H1 (cell line): ENCODE data around the gene TCF25. TPM values are rescaled to one million over a fixed set of nuclear protein-coding genes. Genes with fewer than 3 reads are reported as not detected.

Source experiments
- CTCF ChIA-PET: fragments of 300-600 bp; sonication (Branson Sonifier 250); formaldehyde crosslinking; loops from one replicate; lab custom pipeline; 2021; ENCODE audit not compliant: partially characterized antibody; lab: Charles Lee
- POLR2A ChIA-PET: fragments of 300-600 bp; sonication (Branson Sonifier 250); formaldehyde crosslinking; loops from one replicate; lab custom pipeline; 2021; ENCODE audit warnings: inconsistent platforms; ENCODE audit not compliant: partially characterized antibody; lab: Charles Lee
- DNase-seq, 2 experiments: peaks; one replicate each; pipeline versions ENCODE4 v3.0.0 to v3.0.0-alpha.2; 2010 to 2022; ENCODE audit warnings: low spot score in 2 of 2, low read depth in 1 of 2, mixed read lengths in 1 of 2
- FAIRE-seq: peaks from 2 replicates; lab custom pipeline; 2011; peaks lifted over from hg19 to GRCh38; lab: Jason Lieb, UNC
- H2AFZ ChIP-seq: 2 replicates; pipeline ENCODE4 v1.8.1; 2012; ENCODE audit warnings: low read length, inconsistent platforms
- H2AK5ac ChIP-seq: 2 replicates; pipeline ENCODE4 v1.6.1; 2013; ENCODE audit warnings: low read depth, low read length
- H2BK120ac ChIP-seq: replicated peaks from 2 replicates; pipeline ENCODE3; 2013; ENCODE audit warnings: low read depth, low read length, inconsistent platforms
- H2BK12ac ChIP-seq: 2 replicates; pipeline ENCODE4 v1.6.1; 2013; ENCODE audit warnings: low read depth, low read length
- H2BK15ac ChIP-seq: 2 replicates; pipeline ENCODE4 v1.6.1; 2013; ENCODE audit warnings: low read length
- H2BK20ac ChIP-seq: 2 replicates; pipeline ENCODE4 v1.6.1; 2013; ENCODE audit warnings: low read length
- H2BK5ac ChIP-seq: 2 replicates; pipeline ENCODE4 v1.6.1; 2013; ENCODE audit warnings: low read depth, low read length
- H3K14ac ChIP-seq: 2 replicates; pipeline ENCODE4 v1.6.1; 2013; ENCODE audit warnings: inconsistent platforms; ENCODE audit not compliant: insufficient read length
- H3K18ac ChIP-seq: 2 replicates; pipeline ENCODE4 v1.6.1; 2013; ENCODE audit warnings: low read length; ENCODE audit errors: extremely low read depth
- H3K23ac ChIP-seq: 2 replicates; pipeline ENCODE4 v1.6.1; 2013; ENCODE audit warnings: inconsistent platforms; ENCODE audit not compliant: insufficient read length
- H3K23me2 ChIP-seq: 2 replicates; pipeline ENCODE4 v1.6.1; 2013; ENCODE audit warnings: low read depth, low read length
- H3K27ac ChIP-seq: 2 replicates; pipeline ENCODE4 v1.6.1; 2011; ENCODE audit warnings: low read depth, low read length, inconsistent platforms
- H3K27me3 ChIP-seq, 4 experiments: replicated peaks in 1 of 4; 1 replicate in 1 of 4; 2 replicates in 3 of 4; pipeline versions ENCODE4 v1.6.1 to v1.8.1; 2011 to 2013; ENCODE audit warnings: low read length in 3 of 4, mild to moderate bottlenecking in 3 of 4, inconsistent platforms in 2 of 4, mixed read lengths in 2 of 4, moderate library complexity in 1 of 4; ENCODE audit not compliant: control insufficient read depth in 3 of 4, insufficient read depth in 3 of 4; ENCODE audit errors: extremely low read depth in 1 of 4
- H3K36me3 ChIP-seq, 4 experiments: 2 replicates each; pipeline versions ENCODE4 v1.6.1 to v1.8.1; 2011 to 2013; ENCODE audit warnings: mild to moderate bottlenecking in 4 of 4, low read length in 3 of 4, moderate library complexity in 2 of 4, control low read depth in 1 of 4, inconsistent platforms in 1 of 4; ENCODE audit not compliant: insufficient read depth in 4 of 4, control insufficient read depth in 2 of 4
- H3K4ac ChIP-seq: replicated peaks from 2 replicates; pipeline ENCODE3; 2013; ENCODE audit warnings: low read length, low read depth, mixed read lengths, inconsistent platforms; ENCODE audit not compliant: insufficient read length
- H3K4me1 ChIP-seq, 4 experiments: replicated peaks in 1 of 4; 1 replicate in 1 of 4; 2 replicates in 3 of 4; pipeline versions ENCODE4 v1.6.1 to v1.8.1; 2011 to 2013; ENCODE audit warnings: low read length in 3 of 4, inconsistent platforms in 2 of 4, mixed read lengths in 1 of 4; ENCODE audit not compliant: insufficient read depth in 4 of 4, control insufficient read depth in 3 of 4
- H3K4me2 ChIP-seq, 2 experiments: 2 replicates each; pipeline versions ENCODE4 v1.6.1 to v1.8.1; 2011 to 2013; ENCODE audit warnings: low read depth in 2 of 2, low read length in 2 of 2, control low read depth in 1 of 2, inconsistent platforms in 1 of 2, mild to moderate bottlenecking in 1 of 2; ENCODE audit not compliant: insufficient read depth in 1 of 2
- H3K4me3 ChIP-seq, 4 experiments: fragments of 200-600, 300-600 bp in 1 of 4; sonication (generic), shearing (Covaris generic), sonication (Bioruptor Twin) in 1 of 4; 2 replicates each; pipeline versions ENCODE4 v1.5.1 to v1.8.1; 2011 to 2016; ENCODE audit warnings: low read length in 4 of 4, low read depth in 3 of 4, control low read depth in 2 of 4, inconsistent platforms in 2 of 4, mild to moderate bottlenecking in 2 of 4, mixed read lengths in 1 of 4, moderate library complexity in 1 of 4; ENCODE audit not compliant: insufficient read depth in 2 of 4; ENCODE audit errors: extremely low read depth in 1 of 4
- H3K56ac ChIP-seq: replicated peaks from 2 replicates; pipeline ENCODE3; 2013; ENCODE audit warnings: low read depth, mild to moderate bottlenecking, mixed read lengths, low read length, inconsistent platforms; ENCODE audit not compliant: insufficient read length
- H3K79me1 ChIP-seq: 2 replicates; pipeline ENCODE4 v1.6.1; 2013; ENCODE audit warnings: low read depth, low read length, control low read depth
- H3K79me2 ChIP-seq, 2 experiments: 2 replicates each; pipeline versions ENCODE4 v1.6.1 to v1.8.1; 2012 to 2013; ENCODE audit warnings: low read length in 2 of 2, mild to moderate bottlenecking in 2 of 2, inconsistent platforms in 1 of 2; ENCODE audit not compliant: insufficient read depth in 2 of 2, control insufficient read depth in 1 of 2
- H3K9ac ChIP-seq, 4 experiments: replicated peaks in 1 of 4; 1 replicate in 1 of 4; 2 replicates in 3 of 4; pipeline versions ENCODE4 v1.6.1 to v1.8.1; 2011 to 2013; ENCODE audit warnings: low read depth in 3 of 4, low read length in 3 of 4, control low read depth in 2 of 4, mild to moderate bottlenecking in 2 of 4, moderate library complexity in 2 of 4, inconsistent platforms in 1 of 4; ENCODE audit errors: extremely low read depth in 1 of 4
- H3K9me3 ChIP-seq, 2 experiments: 2 replicates each; pipeline versions ENCODE4 v1.6.1 to v1.8.1; 2012 to 2013; ENCODE audit warnings: mild to moderate bottlenecking in 2 of 2, moderate library complexity in 2 of 2, control low read depth in 1 of 2, inconsistent platforms in 1 of 2, low read depth in 1 of 2, low read length in 1 of 2, mixed read lengths in 1 of 2; ENCODE audit not compliant: insufficient read depth in 2 of 2
- H4K20me1 ChIP-seq, 2 experiments: replicated peaks in 1 of 2; 2 replicates each; pipeline versions ENCODE3 to v1.8.1; 2011 to 2013; ENCODE audit warnings: inconsistent platforms in 2 of 2, low read length in 2 of 2, mild to moderate bottlenecking in 1 of 2; ENCODE audit not compliant: insufficient read depth in 2 of 2, control insufficient read depth in 1 of 2
- H4K5ac ChIP-seq: 2 replicates; pipeline ENCODE4 v1.6.1; 2013; ENCODE audit warnings: low read length, low read depth, mixed read lengths, inconsistent platforms; ENCODE audit not compliant: insufficient read length
- H4K8ac ChIP-seq: 2 replicates; pipeline ENCODE4 v1.8.0; 2013; ENCODE audit warnings: mild to moderate bottlenecking, moderate library complexity, low read length, inconsistent platforms; ENCODE audit not compliant: insufficient read depth; ENCODE audit errors: extremely low read depth
- H4K91ac ChIP-seq: replicated peaks from 2 replicates; pipeline ENCODE3; 2013; ENCODE audit warnings: low read length, mixed read lengths, inconsistent platforms; ENCODE audit not compliant: insufficient read length
- ATF2 ChIP-seq: IDR thresholded peaks from 2 replicates; pipeline ENCODE4 v1.6.1; 2012; ENCODE audit warnings: low read length, inconsistent platforms
- CBX8 ChIP-seq: fragments of 300-800, 300-1000 bp; sonication (generic); IDR thresholded peaks from 2 replicates; pipeline ENCODE4 v1.7.1; 2016; ENCODE audit warnings: low read depth, low read length, borderline replicate concordance
- EGR1 ChIP-seq: IDR thresholded peaks from 2 replicates; pipeline ENCODE4 v1.6.1; 2011; ENCODE audit warnings: low read depth, low read length, borderline replicate concordance
- JUN ChIP-seq: IDR thresholded peaks from 2 replicates; pipeline ENCODE4 v1.6.1; 2011; ENCODE audit warnings: low read depth, mild to moderate bottlenecking, improper control_type of control experiment, low read length
- POLR2AphosphoS5 ChIP-seq: IDR thresholded peaks from 2 replicates; pipeline ENCODE4 v1.6.1; 2011; ENCODE audit warnings: low read depth, low read length
- RFX5 ChIP-seq: IDR thresholded peaks from 2 replicates; pipeline ENCODE4 v1.6.1; 2011; ENCODE audit warnings: low read depth, low read length, improper control_type of control experiment, borderline replicate concordance
- YY1 ChIP-seq: IDR thresholded peaks from 2 replicates; pipeline ENCODE4 v1.6.1; 2011; ENCODE audit warnings: low read depth, mild to moderate bottlenecking, low read length
- WGBS, 2 experiments: shearing (Covaris generic) in 1 of 2; methylation state at CpG; one replicate each; pipeline versions ENCODE4 v1.1.6 to v1.1.7; 2013 to 2015; ENCODE audit warnings: low lambda C conversion rate in 2 of 2, mixed read lengths in 2 of 2, inconsistent platforms in 1 of 2, low coverage in 1 of 2, missing lambda C conversion rate in 1 of 2; ENCODE audit not compliant: insufficient replicate concordance in 2 of 2, insufficient coverage in 1 of 2, insufficient read length in 1 of 2; ENCODE audit errors: extremely low coverage in 1 of 2, missing lambda C conversion rate in 1 of 2; 5-methylcytosine and 5-hydroxymethylcytosine counted together
- polyA plus RNA-seq, 7 experiments: library from polyadenylated mRNA; depleted of rRNA in 3 of 7; stranded (reverse) in 5 of 7; unstranded in 2 of 7; fragments of >200 nt in 5 of 7; fragments of 200-250 nt in 2 of 7; gene quantifications; 1 replicate in 5 of 7; 2 replicates in 1 of 7; 4 replicates in 1 of 7; pipeline versions ENCODE4 v1.2.1 to v1.2.3, GENCODE V29; 2011 to 2013; ENCODE audit warnings: missing spikeins in 2 of 7, mixed read lengths in 2 of 7
- total RNA-seq: library from RNA; stranded (reverse); fragmentation: NEBNext Ultra II Directional; extraction: Animal tissue kit (Norgen Biotek cat#: 25700); gene quantifications from 2 replicates; pipeline ENCODE4 v1.2.1, GENCODE V29; 2021

The TCF25 gene
- total and polyA plus RNA-seq, 2 of the 8 experiments (the other 6 are each of a cell fraction or from before 2014, with no cell fraction given), result 78.1 to 102 TPM

- no peak overlapping the region for H3K9ac ChIP-seq
- no peak overlapping the region for H3K56ac ChIP-seq
- H2BK12ac ChIP-seq, result no peak overlapping the region
- H4K8ac ChIP-seq, result no peak overlapping the region
- no peak overlapping the region for H3K4ac ChIP-seq
- H2BK120ac ChIP-seq, result no peak overlapping the region
- H3K4me2 ChIP-seq, result no peak overlapping the region
- no peak overlapping the region for H2BK5ac ChIP-seq
- H2AK5ac ChIP-seq, result no peak overlapping the region
- 92% methylated on average over 10 of the region's 10 CpGs; no CpG with 5 or more reads in 1 of the 2 experiments for WGBS, 2 experiments
- no peak overlapping the region for H3K4me3 ChIP-seq
- H4K91ac ChIP-seq, result no peak overlapping the region
- POLR2A ChIA-PET, result interaction anchor here (0.7 to 4.8 kb wide), 3 partner anchors 13 to 100 kb away, joined by 3 to 16 read pairs (median 3); partner anchors contain the start of gene SPIRE2
- H3K36me3 ChIP-seq, result no peaks in the 10 kb centered on the region
- H2AFZ ChIP-seq, result no peak overlapping the region
- H3K79me2 ChIP-seq, result no peaks in the 10 kb centered on the region
- no peak overlapping the region for H3K14ac ChIP-seq
- no peak overlapping the region for H3K27ac ChIP-seq
- peaks cover 0 to 5% (median 1%) of the 10 kb centered on the region in 4 experiments; a peak in 2 of 7 replicates for H3K4me1 ChIP-seq
- CTCF ChIA-PET, result interaction anchor here (3.6 kb wide), 1 partner anchor 19 kb away, joined by 18 read pairs; no protein-coding TSS in a partner anchor
- H3K79me1 ChIP-seq, result no peaks in the 10 kb centered on the region
- no peaks in the 10 kb centered on the region for H3K27me3 ChIP-seq
- no peak overlapping the region for H2BK15ac ChIP-seq
- H3K23ac ChIP-seq, result no peak overlapping the region
- H3K23me2 ChIP-seq, result no peaks in the 10 kb centered on the region
- no peak for TF ChIP-seq YY1
- no peak for TF ChIP-seq CBX8
- TF ChIP-seq EGR1, result peak; percentile 49; the same call in 1 of the 2 replicates
- no peak for TF ChIP-seq RFX5
- TF ChIP-seq JUN, result no peak
- no peak for TF ChIP-seq ATF2
- no peak for TF ChIP-seq POLR2AphosphoS5
- H2BK20ac ChIP-seq, result no peak overlapping the region
- H4K20me1 ChIP-seq, result peaks cover 0 to 3% of the 10 kb centered on the region in 2 experiments
- H3K9me3 ChIP-seq, result no peaks in the 10 kb centered on the region
- DNase-seq (no peak), FAIRE-seq (no peak)
- no peak overlapping the region for H3K18ac ChIP-seq
- no peak overlapping the region for H4K5ac ChIP-seq
Observed at GRCh38 chr16:89841275-89841674, 32.1 kb upstream of the TCF25 start.
